HTERT RPE-1 (cell line): ENCODE measurements around the gene DDX28.

ENCODE experiments used
- in situ Hi-C: fragments of 300-500 bp; cut with MboI; formaldehyde crosslinking; loops from 4 replicates; pipeline ENCODE4 v1.14.3; 2020; ENCODE audit warnings: low sequenced_read_pairs

The DDX28 gene

GRCh38 chr16:68022728-68023537 is at the start of gene DDX28, which contains the start of gene DUS2:
Gene DDX28 (minus strand): TSS chr16:68023232. CDS start chr16:68023202, 30 bp downstream.
Gene DUS2 (plus strand): TSS chr16:68023284. CDS start chr16:68038024, 14,740 bp downstream.
- in situ Hi-C loops, result no loop called here

DNA sequence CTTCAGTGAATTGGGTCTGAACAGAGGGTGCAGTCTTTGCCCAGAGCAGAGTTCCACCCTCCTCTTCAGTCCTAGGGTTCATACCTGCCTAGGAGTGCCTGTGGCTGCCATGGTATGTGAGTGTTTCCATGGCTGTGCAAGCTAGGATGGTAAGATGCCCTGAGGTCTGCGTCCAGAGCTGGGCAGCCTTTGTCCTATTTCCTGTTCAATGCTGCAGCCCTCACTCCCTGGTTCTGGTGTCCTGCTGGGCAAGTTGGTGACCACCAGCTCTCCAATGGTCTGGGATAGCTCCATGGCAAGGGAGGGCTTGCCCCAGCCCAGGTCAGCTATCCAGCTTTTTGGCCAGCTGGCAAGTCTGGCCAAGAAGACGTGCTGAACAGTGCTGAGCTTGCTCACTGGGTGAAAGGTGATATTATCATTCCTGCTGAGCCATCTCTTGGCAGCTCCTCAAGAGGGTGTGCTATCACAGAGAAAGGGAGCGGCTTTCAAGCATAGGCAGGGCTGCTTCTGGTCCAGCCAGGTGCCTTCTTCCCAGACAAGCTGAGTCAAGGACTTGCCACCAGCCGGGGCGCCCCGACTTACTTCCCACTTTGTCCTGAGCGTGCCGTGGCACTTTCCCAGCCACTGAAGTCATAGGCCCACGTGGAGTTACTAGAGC is 49.1 kb upstream of the DDX28 start:
- in situ Hi-C loops, result no loop called here

- in situ Hi-C loops, result no loop called here
These were observed 48.5 kb upstream of the DDX28 start for GRCh38 chr16:68071518-68071901.

DNA sequence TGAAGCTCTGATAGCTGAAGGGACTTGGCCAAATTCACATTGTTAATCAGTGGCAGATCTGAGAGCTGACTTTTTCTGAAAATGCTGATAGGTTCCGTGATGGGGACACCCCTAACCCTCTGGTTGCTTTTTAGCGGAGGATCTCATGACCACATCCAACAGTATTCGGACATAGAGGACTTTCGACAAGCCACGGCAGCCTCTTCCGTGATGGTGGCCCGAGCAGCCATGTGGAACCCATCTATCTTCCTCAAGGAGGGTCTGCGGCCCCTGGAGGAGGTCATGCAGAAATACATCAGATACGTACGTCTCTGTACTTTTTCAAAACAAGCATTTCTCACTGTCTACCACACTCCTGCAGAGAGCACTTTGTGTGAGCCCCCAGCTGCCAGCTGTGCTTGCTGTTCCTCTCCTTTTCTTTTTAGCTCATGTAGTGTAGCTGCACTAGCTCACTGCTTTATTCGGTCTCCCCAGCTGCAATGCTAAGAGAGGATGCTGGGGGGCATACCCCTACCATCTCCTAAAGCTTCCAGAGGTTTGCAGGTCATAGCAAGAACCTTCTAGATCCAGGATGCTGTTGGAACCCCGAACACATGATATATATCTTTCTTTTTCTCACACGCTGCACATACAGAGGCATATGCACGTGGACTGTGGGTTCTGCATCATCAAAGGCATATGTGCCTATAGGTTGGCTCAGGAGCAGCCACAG is 47.9 kb upstream of the DDX28 start:
- in situ Hi-C loops, result no loop called here

- in situ Hi-C loops, result no loop called here
These were observed 47.3 kb upstream of the DDX28 start for GRCh38 chr16:68070249-68070730.

DNA sequence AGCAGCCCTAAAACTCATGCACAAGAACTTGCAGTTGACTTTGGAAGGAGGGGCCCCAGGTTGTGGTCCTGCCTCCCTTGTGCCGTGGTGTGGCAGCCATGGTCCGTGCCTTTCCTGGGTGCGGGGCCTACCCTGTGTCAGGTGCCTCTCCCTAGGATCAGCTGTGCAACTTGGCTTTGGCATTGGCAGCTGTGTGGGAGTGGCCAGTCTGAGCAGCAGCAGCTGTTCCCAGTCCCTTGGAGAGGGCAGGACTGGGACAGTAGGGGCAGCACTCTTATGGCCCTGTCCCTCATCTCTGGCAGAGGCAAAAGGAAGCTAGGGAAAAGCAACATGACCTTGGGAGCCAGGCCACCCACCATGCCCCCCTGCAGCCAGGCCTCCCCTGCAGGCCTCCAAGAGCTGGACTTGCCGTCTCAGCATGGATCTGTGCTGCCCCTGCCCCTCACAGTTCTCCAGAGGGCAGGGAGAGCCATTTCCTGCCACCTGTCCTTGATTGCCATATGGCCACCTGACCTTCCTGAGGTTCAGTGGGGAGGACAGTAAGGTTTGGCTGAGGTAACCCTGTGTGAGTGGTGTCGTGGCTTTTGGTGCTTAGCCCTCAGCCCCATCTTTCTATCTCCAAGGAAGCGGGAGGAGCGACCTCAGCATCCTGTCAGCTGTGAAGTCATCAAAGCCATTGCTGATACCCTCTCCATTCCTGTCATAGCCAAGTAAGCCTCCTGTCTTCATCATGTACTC is 46.6 kb upstream of the DDX28 start:
- in situ Hi-C loops, result no loop called here

DNA sequence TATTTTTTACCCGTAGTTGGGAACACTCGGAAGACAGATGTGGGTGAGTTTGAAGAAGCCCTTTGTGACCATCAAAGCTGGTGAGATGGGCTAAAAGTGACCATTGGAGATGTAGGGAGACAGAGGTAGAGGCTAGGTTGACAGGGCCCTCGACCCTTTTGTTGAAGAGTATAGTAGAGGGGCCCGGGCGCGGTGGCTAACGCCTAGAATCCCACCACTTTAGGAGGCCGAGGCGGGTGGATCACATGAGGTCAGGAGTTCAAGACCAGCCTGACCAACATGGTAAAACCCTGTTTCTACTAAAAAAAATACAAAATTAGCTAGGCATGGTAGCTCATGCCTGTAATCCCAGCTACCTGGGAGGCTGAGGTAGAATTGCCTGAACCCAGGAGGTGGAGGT is 45.9 kb upstream of the DDX28 start:
- in situ Hi-C loops, result no loop called here

DNA sequence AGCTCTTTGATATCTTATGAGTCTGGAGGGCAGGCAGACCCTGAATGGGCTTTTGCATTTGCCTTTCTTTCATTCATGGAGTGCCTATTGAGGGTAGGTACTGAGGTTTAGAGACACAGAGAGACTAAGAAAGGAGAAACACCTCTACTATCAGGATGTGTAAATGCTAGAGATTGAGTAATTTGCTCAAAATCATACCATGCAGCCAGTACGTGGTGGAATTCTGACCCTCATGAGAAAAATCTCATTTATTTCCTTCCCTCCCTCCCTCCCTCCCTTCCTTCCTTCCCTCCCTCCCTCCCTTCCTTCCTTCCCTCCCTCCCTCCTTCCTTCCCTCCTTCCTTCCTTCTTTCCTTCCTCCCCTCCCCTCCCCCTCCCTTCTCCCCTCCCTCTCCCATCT is 43.7 kb upstream of the DDX28 start:
- in situ Hi-C loops, result no loop called here

DNA sequence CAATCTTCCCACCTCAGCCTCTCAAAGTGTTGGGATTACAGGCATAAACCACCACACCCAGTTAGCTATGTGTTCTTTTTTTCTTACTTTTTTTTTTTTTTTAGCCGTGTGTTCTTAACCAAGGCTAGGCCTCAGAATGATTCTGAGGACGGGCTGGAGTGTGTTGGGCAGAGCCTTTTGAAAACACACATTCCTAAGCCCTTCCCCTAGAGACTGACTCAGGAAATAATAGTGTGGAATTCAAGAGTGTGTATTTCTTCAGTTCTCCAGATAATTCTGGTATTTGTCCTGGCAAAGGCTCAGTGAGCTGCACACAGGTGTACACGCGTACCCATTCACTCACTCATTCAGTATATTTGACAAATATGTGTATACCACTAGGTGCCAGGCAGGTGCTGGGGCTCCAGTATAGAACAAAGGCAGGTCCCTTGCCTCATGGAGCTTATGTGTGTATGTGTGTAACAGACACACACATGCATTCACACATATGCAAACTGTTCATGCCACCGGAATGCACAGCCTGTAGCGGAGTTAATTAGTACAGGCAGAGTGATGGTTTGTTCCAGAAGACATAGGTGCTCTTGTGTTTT is 42.8 kb upstream of the DDX28 start:
- in situ Hi-C loops, result no loop called here

DNA sequence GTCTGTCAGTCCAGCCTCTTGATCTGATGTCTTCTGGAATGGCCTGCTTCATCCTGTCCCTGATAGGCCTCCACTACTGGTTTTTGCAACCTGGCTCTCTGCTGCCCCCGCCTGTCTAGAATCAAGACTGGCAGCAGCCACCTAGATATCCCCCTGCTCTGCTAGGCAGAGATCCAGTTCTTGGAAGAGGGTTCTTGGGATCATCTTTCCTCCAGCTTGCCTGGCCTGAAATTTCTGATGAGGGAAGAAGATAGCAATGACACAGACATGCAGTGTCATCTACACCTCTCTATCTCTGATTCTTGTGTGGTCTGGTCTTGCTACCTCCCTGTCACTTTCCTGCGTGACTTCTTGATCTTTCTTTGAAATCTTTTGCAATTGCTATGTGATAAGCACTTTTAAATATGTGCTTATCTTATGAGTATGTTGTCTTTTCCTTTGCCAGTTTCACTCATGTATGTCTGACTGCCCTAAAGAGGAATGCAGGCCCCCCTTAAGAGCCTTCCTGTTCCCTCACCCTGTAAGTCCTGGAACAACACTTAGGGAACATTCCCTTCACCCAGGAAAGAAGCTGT is 41.8 kb upstream of the DDX28 start:
- in situ Hi-C loops, result no loop called here

DNA sequence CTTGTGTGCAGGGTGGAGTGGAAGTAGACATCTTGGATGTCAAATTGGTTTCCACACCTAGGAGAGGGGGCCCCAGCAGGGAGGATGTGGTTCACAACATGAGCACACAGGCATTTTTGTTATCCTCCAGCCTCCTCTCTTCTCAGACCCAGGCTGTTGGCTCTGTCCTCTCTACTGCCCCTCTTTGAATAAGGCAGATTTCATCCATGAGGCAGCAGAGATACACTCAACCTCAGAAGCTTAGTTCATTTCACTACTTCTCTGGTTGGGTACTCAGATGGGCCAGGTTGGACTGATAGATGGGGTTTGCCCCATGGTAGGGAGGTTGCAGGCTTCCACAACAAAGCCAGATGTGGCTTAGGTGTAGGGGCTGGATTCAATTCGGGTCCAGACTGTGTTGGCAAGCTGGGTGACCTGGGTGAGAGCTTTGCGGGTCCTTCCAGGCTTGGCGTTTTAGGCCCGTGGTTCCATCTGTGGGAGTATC is 39.9 kb upstream of the DDX28 start:
- in situ Hi-C loops, result no loop called here

GRCh38 chr16:68061396-68061795 is 38.4 kb upstream of the DDX28 start:
- in situ Hi-C loops, result no loop called here

- in situ Hi-C loops, result no loop called here
These were observed 36.8 kb upstream of the DDX28 start for GRCh38 chr16:68059804-68060203.

- in situ Hi-C loops, result no loop called here
These were observed 32.4 kb upstream of the DDX28 start for GRCh38 chr16:68055395-68055794.

DNA sequence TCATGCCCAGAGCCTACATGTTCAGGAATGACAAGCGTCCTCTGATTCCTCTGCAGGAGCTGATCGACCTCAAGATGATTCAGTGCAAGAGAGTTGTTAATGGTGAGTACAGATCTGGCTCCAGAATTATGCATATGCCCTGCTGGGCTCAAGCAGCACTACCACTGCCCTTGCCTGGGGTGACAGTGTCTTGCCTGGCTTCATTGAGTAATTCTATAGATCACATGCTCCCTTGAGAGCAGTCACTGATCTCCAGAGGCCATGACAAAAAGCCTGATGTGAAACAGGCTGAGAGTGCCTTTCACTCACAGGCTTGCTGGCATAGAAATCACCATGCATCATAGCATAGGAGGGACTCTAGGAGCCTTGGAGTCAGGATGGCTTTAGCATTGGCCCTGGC is 26.4 kb upstream of the DDX28 start:
- in situ Hi-C loops, result no loop called here

GRCh38 chr16:68047987-68048386 is 25.0 kb upstream of the DDX28 start:
- in situ Hi-C loops, result no loop called here

- in situ Hi-C loops, result no loop called here
These were observed 23.1 kb upstream of the DDX28 start for GRCh38 chr16:68046106-68046505.

GRCh38 chr16:68041783-68042182 is 18.8 kb upstream of the DDX28 start:
- in situ Hi-C loops, result no loop called here

DNA sequence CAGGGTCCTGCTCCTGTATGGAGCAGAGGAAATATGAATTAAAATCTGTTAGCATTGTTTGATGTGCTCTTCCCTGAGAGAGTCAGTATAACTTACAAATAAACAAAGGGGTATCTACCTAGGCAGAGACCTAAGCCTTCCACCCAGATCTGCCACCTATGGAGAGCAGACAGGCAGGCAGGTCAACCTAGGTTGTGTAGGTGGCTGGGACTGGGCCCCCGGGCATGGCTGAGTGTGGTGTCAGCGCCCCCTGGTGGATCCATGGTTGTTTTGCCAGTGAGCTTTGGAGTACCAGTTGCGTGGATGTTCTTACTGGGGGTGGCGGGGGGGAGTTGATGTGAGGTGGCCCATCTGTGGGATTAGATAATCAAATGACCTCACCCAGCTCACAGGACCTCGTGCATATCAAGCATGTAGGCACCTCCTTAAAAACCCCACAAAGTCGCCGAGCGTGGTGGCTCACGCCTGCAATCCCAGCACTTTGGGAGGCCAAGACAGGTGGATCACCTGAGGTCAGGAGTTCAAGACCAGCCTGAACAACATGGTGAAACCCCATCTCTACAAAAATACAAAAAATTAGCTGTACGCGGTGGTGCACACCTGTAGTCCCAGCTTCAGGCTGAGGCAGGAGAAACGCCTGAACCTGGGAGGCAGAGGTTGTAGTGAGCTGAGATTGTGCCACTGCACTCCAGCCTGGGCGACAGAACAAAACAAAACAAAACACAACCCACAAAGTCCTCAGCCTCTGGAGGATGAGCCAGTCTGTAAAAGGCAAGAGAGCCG is 17.7 kb upstream of the DDX28 start:
- in situ Hi-C loops, result no loop called here
